Measurements from ENCODE around the gene KCNN1. TPM values are rescaled to one million over a fixed set of nuclear protein-coding genes. Genes with fewer than 3 reads are reported as not detected.

The KCNN1 gene
- total and polyA plus RNA-seq, 2 experiments from 2014 or later = 2.2 to 29.8 TPM

GRCh38 chr19:17999684-18000479 lies 33.0 kb downstream of the KCNN1 start:
- TF ChIP-seq ZNF114 (CRISPR knock-in tag; IDR thresholded peaks at IDR 0.05) (no peak), JUNB (IDR thresholded peaks at IDR 0.05; ENCODE audit: unreplicated experiment) (no peak), CTCF (conservative IDR thresholded peaks at IDR 0.05; ENCODE audit: low read depth in 2 of 2) (no peak), CREB1 (CRISPR knock-in tag; IDR thresholded peaks at IDR 0.05; ENCODE audit: low read depth) (no peak)
- TF ChIP-seq, protein P1, sequence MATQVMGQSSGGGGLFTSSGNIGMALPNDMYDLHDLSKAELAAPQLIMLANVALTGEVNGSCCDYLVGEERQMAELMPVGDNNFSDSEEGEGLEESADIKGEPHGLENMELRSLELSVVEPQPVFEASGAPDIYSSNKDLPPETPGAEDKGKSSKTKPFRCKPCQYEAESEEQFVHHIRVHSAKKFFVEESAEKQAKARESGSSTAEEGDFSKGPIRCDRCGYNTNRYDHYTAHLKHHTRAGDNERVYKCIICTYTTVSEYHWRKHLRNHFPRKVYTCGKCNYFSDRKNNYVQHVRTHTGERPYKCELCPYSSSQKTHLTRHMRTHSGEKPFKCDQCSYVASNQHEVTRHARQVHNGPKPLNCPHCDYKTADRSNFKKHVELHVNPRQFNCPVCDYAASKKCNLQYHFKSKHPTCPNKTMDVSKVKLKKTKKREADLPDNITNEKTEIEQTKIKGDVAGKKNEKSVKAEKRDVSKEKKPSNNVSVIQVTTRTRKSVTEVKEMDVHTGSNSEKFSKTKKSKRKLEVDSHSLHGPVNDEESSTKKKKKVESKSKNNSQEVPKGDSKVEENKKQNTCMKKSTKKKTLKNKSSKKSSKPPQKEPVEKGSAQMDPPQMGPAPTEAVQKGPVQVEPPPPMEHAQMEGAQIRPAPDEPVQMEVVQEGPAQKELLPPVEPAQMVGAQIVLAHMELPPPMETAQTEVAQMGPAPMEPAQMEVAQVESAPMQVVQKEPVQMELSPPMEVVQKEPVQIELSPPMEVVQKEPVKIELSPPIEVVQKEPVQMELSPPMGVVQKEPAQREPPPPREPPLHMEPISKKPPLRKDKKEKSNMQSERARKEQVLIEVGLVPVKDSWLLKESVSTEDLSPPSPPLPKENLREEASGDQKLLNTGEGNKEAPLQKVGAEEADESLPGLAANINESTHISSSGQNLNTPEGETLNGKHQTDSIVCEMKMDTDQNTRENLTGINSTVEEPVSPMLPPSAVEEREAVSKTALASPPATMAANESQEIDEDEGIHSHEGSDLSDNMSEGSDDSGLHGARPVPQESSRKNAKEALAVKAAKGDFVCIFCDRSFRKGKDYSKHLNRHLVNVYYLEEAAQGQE (IDR thresholded peaks at IDR 0.05; ENCODE audit: unreplicated experiment) = no peak
- Histone ChIP-seq H3K79me2 (replicated peaks; ENCODE audit: insufficient read depth) (no peaks in the 10 kb centered on the region), H3K4me3 (peak overlapping the region; percentile 52; the same call in 1 of the 2 replicates), H3K27me3 (ENCODE audit: insufficient read depth) (peaks cover 31% of the 10 kb centered on the region), H3K27ac (ENCODE audit: low read depth) (no peak overlapping the region), H3K36me3 (ENCODE audit: insufficient read depth) (no peaks in the 10 kb centered on the region), H3K4me2 (peak overlapping the region; percentile 79; the same call in 1 of the 2 replicates), H3K4me1 (ENCODE audit: insufficient read depth) (peaks cover 6% of the 10 kb centered on the region; the same call in 1 of the 2 replicates), H3F3A (replicated peaks; ENCODE audit: low read depth) (no peaks in the 10 kb centered on the region; the same call in 1 of the 2 replicates), H4K20me1 (replicated peaks; ENCODE audit: insufficient read depth) (no peaks in the 10 kb centered on the region), H3K9me2 (ENCODE audit: insufficient read depth) (no peaks in the 10 kb centered on the region), H2AFZ (no peak overlapping the region)
- H3K4me1 Mint-ChIP-seq = peaks cover 6% of the 10 kb centered on the region
- no peak overlapping the region for H3K27ac Mint-ChIP-seq
- peaks cover 31% of the 10 kb centered on the region for H3K27me3 Mint-ChIP-seq (ENCODE audit: insufficient read depth, low read depth, poor library complexity)
- no peak for DNase-seq (ENCODE audit: low spot score)
- peak overlapping the region; percentile 74 for H3K4me3 Mint-ChIP-seq
- H3K36me3 Mint-ChIP-seq (ENCODE audit: low read depth) = no peaks in the 10 kb centered on the region; the same call in 2 of the 3 replicates
- peaks cover 3% of the 10 kb centered on the region; the same call in 1 of the 3 replicates for H3K9me3 Mint-ChIP-seq
- no peak for ATAC-seq

GRCh38 chr19:18000480-18000914 lies 33.6 kb downstream of the KCNN1 start:
- ATAC-seq = no peak
- Mint-ChIP-seq H3K27me3 (ENCODE audit: insufficient read depth, low read depth, poor library complexity) (peaks cover 27% of the 10 kb centered on the region), H3K36me3 (ENCODE audit: low read depth) (no peaks in the 10 kb centered on the region; the same call in 2 of the 3 replicates), H3K9me3 (peaks cover 3% of the 10 kb centered on the region; the same call in 1 of the 3 replicates), H3K4me3 (peak overlapping the region; percentile 74), H3K27ac (no peak overlapping the region), H3K4me1 (peaks cover 6% of the 10 kb centered on the region)
- H3K4me3 ChIP-seq = peak overlapping the region; percentile 52
- peaks cover 31% of the 10 kb centered on the region for H3K27me3 ChIP-seq (ENCODE audit: insufficient read depth)
- H3K4me1 ChIP-seq (ENCODE audit: insufficient read depth) = peaks cover 6% of the 10 kb centered on the region; the same call in 1 of the 2 replicates
- no peaks in the 10 kb centered on the region for H3K79me2 ChIP-seq (replicated peaks; ENCODE audit: insufficient read depth)
- H4K20me1 ChIP-seq (replicated peaks; ENCODE audit: insufficient read depth) = no peaks in the 10 kb centered on the region
- peak overlapping the region; percentile 79 for H3K4me2 ChIP-seq
- H3F3A ChIP-seq (replicated peaks; ENCODE audit: low read depth) = no peaks in the 10 kb centered on the region; the same call in 1 of the 2 replicates
- no peak for DNase-seq (ENCODE audit: low spot score)
- no peaks in the 10 kb centered on the region for H3K9me2 ChIP-seq (ENCODE audit: insufficient read depth)
- no peaks in the 10 kb centered on the region for H3K36me3 ChIP-seq (ENCODE audit: insufficient read depth)
- H2AFZ ChIP-seq = peak overlapping the region; percentile 63
- no peak overlapping the region for H3K27ac ChIP-seq (ENCODE audit: low read depth)
- TF ChIP-seq ETS1 (IDR thresholded peaks at IDR 0.05) = no peak
- TF ChIP-seq, protein P2, sequence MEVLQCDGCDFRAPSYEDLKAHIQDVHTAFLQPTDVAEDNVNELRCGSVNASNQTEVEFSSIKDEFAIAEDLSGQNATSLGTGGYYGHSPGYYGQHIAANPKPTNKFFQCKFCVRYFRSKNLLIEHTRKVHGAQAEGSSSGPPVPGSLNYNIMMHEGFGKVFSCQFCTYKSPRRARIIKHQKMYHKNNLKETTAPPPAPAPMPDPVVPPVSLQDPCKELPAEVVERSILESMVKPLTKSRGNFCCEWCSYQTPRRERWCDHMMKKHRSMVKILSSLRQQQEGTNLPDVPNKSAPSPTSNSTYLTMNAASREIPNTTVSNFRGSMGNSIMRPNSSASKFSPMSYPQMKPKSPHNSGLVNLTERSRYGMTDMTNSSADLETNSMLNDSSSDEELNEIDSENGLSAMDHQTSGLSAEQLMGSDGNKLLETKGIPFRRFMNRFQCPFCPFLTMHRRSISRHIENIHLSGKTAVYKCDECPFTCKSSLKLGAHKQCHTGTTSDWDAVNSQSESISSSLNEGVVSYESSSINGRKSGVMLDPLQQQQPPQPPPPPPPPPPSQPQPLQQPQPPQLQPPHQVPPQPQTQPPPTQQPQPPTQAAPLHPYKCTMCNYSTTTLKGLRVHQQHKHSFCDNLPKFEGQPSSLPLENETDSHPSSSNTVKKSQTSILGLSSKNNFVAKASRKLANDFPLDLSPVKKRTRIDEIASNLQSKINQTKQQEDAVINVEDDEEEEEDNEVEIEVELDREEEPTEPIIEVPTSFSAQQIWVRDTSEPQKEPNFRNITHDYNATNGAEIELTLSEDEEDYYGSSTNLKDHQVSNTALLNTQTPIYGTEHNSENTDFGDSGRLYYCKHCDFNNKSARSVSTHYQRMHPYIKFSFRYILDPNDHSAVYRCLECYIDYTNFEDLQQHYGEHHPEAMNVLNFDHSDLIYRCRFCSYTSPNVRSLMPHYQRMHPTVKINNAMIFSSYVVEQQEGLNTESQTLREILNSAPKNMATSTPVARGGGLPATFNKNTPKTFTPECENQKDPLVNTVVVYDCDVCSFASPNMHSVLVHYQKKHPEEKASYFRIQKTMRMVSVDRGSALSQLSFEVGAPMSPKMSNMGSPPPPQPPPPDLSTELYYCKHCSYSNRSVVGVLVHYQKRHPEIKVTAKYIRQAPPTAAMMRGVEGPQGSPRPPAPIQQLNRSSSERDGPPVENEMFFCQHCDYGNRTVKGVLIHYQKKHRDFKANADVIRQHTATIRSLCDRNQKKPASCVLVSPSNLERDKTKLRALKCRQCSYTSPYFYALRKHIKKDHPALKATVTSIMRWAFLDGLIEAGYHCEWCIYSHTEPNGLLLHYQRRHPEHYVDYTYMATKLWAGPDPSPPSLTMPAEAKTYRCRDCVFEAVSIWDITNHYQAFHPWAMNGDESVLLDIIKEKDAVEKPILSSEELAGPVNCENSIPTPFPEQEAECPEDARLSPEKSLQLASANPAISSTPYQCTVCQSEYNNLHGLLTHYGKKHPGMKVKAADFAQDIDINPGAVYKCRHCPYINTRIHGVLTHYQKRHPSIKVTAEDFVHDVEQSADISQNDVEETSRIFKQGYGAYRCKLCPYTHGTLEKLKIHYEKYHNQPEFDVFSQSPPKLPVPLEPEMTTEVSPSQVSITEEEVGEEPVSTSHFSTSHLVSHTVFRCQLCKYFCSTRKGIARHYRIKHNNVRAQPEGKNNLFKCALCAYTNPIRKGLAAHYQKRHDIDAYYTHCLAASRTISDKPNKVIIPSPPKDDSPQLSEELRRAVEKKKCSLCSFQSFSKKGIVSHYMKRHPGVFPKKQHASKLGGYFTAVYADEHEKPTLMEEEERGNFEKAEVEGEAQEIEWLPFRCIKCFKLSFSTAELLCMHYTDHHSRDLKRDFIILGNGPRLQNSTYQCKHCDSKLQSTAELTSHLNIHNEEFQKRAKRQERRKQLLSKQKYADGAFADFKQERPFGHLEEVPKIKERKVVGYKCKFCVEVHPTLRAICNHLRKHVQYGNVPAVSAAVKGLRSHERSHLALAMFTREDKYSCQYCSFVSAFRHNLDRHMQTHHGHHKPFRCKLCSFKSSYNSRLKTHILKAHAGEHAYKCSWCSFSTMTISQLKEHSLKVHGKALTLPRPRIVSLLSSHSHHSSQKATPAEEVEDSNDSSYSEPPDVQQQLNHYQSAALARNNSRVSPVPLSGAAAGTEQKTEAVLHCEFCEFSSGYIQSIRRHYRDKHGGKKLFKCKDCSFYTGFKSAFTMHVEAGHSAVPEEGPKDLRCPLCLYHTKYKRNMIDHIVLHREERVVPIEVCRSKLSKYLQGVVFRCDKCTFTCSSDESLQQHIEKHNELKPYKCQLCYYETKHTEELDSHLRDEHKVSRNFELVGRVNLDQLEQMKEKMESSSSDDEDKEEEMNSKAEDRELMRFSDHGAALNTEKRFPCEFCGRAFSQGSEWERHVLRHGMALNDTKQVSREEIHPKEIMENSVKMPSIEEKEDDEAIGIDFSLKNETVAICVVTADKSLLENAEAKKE (CRISPR knock-in tag; IDR thresholded peaks at IDR 0.05) = no peak
